HCT116 (cell line): ENCODE measurements around the gene PEBP1.

Experiments
- CEBPB ChIP-seq: IDR thresholded peaks from 2 replicates; pipeline ENCODE4 v1.6.1; 2012; ENCODE audit warnings: low read depth
- EZH2 ChIP-seq: fragments of 200-600 bp; sonication (generic); IDR thresholded peaks from 2 replicates; pipeline ENCODE4 v1.6.1; 2017; ENCODE audit warnings: antibody characterized with exemption, mixed run types
- POLR2A ChIP-seq: IDR thresholded peaks from 2 replicates; pipeline ENCODE4 v1.7.0; 2011; ENCODE audit warnings: borderline replicate concordance; ENCODE audit not compliant: insufficient read depth, insufficient read length; ENCODE audit errors: extremely low read depth
- POLR2AphosphoS5 ChIP-seq: IDR thresholded peaks from 2 replicates; pipeline ENCODE4 v1.6.1; 2011; ENCODE audit warnings: mild to moderate bottlenecking, low read depth, low read length, moderate library complexity
- SP1 ChIP-seq: IDR thresholded peaks from 2 replicates; pipeline ENCODE4 v1.6.1; 2012; ENCODE audit warnings: low read depth
- TCF7L2 ChIP-seq: IDR thresholded peaks from 2 replicates; pipeline ENCODE4 v1.7.0; 2011; ENCODE audit warnings: borderline replicate concordance, inconsistent platforms; ENCODE audit not compliant: insufficient read depth, insufficient read length; ENCODE audit errors: extremely low read depth
- ZNF274 ChIP-seq: fragments of 200-500 bp; sonication (Bioruptor generic); IDR thresholded peaks from 2 replicates; pipeline ENCODE4 v1.6.1; 2014; ENCODE audit warnings: mild to moderate bottlenecking, low read depth, low read length, inconsistent platforms
- TF ChIP-seq, protein P1 (sequence below): IDR thresholded peaks from 2 replicates; pipeline ENCODE4 v1.6.1; 2012; ENCODE audit warnings: low read depth
- TF ChIP-seq, protein P2 (sequence below), 3 experiments: fragments of 200-600 bp in 1 of 3; sonication (generic) in 1 of 3; IDR thresholded peaks in 2 of 3; conservative IDR thresholded peaks in 1 of 3; 2 replicates each; pipeline ENCODE4 v1.5.1; 2012 to 2017; ENCODE audit warnings: low read depth in 2 of 3, low read length in 2 of 3, antibody characterized with exemption in 1 of 3, borderline replicate concordance in 1 of 3, control low read depth in 1 of 3, mild to moderate bottlenecking in 1 of 3, mixed read lengths in 1 of 3, mixed run types in 1 of 3, moderate library complexity in 1 of 3; ENCODE audit not compliant: insufficient read depth in 1 of 3
- TF ChIP-seq, protein P3 (sequence below): IDR thresholded peaks from 2 replicates; pipeline ENCODE4 v1.6.1; 2012
- TF ChIP-seq, protein P4 (sequence below): IDR thresholded peaks from 2 replicates; pipeline ENCODE4 v1.6.1; 2011; ENCODE audit warnings: mild to moderate bottlenecking, low read length, moderate library complexity; ENCODE audit not compliant: insufficient replicate concordance; ENCODE audit errors: extremely low read depth

DNA sequence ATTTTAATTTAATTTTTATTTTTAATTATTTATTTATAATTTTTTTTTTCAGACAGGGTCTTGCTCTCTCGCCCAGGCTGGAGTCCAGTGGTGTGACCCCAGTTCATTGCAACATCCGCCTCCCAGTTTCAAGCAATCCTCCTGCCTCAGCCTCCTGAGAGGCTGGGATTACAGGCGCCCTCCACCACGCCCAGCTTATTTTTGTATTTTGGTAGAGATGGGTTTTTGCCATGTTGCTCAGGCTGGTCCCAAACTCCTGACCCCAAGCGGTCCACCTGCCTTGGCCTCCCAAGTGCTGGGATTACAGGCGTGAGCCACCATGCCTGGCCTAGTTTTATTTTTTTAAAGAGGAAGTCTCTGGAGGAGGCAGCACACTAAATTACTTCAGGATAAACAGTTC lies 13.7 kb upstream of the PEBP1 start:
- TF ChIP-seq POLR2A (no peak), CEBPB (no peak), POLR2AphosphoS5 (no peak), EZH2 (no peak), TCF7L2 (no peak), ZNF274 (no peak), SP1 (no peak)
- TF ChIP-seq, protein P1, sequence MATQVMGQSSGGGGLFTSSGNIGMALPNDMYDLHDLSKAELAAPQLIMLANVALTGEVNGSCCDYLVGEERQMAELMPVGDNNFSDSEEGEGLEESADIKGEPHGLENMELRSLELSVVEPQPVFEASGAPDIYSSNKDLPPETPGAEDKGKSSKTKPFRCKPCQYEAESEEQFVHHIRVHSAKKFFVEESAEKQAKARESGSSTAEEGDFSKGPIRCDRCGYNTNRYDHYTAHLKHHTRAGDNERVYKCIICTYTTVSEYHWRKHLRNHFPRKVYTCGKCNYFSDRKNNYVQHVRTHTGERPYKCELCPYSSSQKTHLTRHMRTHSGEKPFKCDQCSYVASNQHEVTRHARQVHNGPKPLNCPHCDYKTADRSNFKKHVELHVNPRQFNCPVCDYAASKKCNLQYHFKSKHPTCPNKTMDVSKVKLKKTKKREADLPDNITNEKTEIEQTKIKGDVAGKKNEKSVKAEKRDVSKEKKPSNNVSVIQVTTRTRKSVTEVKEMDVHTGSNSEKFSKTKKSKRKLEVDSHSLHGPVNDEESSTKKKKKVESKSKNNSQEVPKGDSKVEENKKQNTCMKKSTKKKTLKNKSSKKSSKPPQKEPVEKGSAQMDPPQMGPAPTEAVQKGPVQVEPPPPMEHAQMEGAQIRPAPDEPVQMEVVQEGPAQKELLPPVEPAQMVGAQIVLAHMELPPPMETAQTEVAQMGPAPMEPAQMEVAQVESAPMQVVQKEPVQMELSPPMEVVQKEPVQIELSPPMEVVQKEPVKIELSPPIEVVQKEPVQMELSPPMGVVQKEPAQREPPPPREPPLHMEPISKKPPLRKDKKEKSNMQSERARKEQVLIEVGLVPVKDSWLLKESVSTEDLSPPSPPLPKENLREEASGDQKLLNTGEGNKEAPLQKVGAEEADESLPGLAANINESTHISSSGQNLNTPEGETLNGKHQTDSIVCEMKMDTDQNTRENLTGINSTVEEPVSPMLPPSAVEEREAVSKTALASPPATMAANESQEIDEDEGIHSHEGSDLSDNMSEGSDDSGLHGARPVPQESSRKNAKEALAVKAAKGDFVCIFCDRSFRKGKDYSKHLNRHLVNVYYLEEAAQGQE = no peak
- TF ChIP-seq, protein P2, sequence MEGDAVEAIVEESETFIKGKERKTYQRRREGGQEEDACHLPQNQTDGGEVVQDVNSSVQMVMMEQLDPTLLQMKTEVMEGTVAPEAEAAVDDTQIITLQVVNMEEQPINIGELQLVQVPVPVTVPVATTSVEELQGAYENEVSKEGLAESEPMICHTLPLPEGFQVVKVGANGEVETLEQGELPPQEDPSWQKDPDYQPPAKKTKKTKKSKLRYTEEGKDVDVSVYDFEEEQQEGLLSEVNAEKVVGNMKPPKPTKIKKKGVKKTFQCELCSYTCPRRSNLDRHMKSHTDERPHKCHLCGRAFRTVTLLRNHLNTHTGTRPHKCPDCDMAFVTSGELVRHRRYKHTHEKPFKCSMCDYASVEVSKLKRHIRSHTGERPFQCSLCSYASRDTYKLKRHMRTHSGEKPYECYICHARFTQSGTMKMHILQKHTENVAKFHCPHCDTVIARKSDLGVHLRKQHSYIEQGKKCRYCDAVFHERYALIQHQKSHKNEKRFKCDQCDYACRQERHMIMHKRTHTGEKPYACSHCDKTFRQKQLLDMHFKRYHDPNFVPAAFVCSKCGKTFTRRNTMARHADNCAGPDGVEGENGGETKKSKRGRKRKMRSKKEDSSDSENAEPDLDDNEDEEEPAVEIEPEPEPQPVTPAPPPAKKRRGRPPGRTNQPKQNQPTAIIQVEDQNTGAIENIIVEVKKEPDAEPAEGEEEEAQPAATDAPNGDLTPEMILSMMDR (IDR thresholded peaks at IDR 0.05 in 2 of 3, conservative IDR thresholded peaks at IDR 0.05 in 1 of 3; ENCODE audit: borderline replicate concordance in 1 of 3, insufficient read depth in 1 of 3, low read depth in 2 of 3, low read length in 2 of 3) = no peak
- TF ChIP-seq, protein P3, sequence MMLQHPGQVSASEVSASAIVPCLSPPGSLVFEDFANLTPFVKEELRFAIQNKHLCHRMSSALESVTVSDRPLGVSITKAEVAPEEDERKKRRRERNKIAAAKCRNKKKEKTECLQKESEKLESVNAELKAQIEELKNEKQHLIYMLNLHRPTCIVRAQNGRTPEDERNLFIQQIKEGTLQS = no peak
- TF ChIP-seq, protein P4, sequence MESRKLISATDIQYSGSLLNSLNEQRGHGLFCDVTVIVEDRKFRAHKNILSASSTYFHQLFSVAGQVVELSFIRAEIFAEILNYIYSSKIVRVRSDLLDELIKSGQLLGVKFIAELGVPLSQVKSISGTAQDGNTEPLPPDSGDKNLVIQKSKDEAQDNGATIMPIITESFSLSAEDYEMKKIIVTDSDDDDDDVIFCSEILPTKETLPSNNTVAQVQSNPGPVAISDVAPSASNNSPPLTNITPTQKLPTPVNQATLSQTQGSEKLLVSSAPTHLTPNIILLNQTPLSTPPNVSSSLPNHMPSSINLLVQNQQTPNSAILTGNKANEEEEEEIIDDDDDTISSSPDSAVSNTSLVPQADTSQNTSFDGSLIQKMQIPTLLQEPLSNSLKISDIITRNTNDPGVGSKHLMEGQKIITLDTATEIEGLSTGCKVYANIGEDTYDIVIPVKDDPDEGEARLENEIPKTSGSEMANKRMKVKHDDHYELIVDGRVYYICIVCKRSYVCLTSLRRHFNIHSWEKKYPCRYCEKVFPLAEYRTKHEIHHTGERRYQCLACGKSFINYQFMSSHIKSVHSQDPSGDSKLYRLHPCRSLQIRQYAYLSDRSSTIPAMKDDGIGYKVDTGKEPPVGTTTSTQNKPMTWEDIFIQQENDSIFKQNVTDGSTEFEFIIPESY = no peak
